Measurements from ENCODE around the gene EN1.

GRCh38 chr2:118830118-118830517, 17.3 kb downstream of the EN1 start:
- TF ChIP-seq CTCF (IDR thresholded peaks at IDR 0.05; ENCODE audit: insufficient read depth, low read length) (no peak), GABPA (IDR thresholded peaks at IDR 0.05; ENCODE audit: low read depth) (no peak), POLR2AphosphoS5 (IDR thresholded peaks at IDR 0.05; ENCODE audit: low read depth) (no peak), REST (IDR thresholded peaks at IDR 0.05; ENCODE audit: insufficient replicate concordance, low read depth) (no peak)

All from HL-60 (cell line).